NOMO-1 treated with dmso at 0.1 percent for 144 hours (cell line): Measurements from ENCODE around the gene HCFC1.

Experiments
- DNase-seq: peaks from one replicate; lab custom pipeline; 2025; ENCODE audit not compliant: unreplicated experiment; lab: John Stamatoyannopoulos, UW

HCFC1 gene

GRCh38 chrX:153905481-153906095 is 66.0 kb downstream of the HCFC1 start:
- DNase-seq = no peak

GRCh38 chrX:153903991-153904957 is 67.3 kb downstream of the HCFC1 start, which contains the start of gene AVPR2:
Gene AVPR2 (plus strand): TSS chrX:153904673. CDS start chrX:153905146, 473 bp downstream.
- DNase-seq = no peak

DNA sequence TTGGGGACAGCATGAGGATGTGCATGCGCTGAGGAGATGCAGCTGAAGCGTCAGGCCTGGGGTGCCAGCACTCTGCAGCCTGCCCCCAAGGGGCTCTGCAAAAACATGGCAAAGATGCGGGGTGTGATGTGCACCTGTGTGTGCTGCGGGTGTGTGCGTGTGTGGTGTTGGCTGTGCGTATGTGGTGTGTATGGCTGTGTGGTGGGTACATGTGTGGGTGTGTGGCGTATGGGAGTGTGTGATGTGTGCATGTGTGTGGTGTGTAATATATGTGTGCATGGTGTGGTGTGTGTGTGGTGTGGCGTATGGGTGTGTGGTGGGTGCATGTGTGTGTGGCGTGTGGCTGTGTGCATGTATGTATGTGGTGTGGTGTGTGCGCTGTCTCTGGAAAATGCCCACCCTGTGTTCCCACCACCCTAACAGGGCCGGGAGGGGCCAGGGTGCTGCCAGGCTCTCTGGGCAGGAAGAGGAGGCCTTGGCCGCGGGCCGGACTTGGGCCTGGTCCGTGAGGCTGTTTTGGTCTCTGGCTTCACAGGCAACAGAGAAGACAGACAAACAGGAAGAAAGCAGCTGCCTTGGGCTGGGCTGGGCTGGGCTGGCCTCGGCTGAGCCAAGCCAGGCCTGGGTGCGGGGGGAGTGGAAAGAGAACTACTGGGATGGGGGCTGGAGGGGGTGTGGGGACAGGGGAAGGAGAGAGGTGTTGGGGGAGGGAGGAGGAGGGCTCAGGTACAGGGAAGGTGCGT is 68.2 kb downstream of the HCFC1 start:
- DNase-seq = no peak

GRCh38 chrX:153902385-153902784 is 69.2 kb downstream of the HCFC1 start:
- DNase-seq = no peak

DNA sequence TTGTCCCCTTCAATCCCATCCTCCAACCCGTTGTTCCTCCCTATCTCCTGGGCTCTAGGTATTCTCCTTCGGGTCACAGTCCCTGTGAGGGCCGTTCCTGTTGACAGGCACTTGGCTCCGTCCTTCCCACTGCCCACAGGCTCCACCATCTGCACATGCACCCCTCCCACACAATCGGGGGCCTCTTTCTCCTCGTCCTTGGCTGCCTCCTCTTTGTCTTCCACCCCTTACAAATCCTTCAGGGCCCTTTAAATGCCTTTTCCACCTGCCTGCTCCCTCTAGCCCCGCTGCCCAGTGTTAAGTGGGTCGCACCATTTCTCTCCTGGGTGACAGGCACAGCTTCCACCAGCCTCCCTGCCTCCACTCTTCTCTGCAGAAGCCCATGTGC is 69.9 kb downstream of the HCFC1 start:
- DNase-seq = no peak

- DNase-seq = peak; percentile 72
These were observed 70.5 kb downstream of the HCFC1 start for GRCh38 chrX:153900831-153901752.

GRCh38 chrX:153897899-153898298 is 73.7 kb downstream of the HCFC1 start:
- no peak for DNase-seq
